Upper lobe of left lung (tissue), 4 donors: ENCODE results near the gene DDX50.

ENCODE experiments used
- EP300 ChIP-seq, 4 donors: sonication (generic); formaldehyde crosslinking; IDR thresholded peaks; one replicate each; pipeline ENCODE4 v1.5.1; 2017; ENCODE audit warnings: antibody characterized with exemption in 4 of 4, control low read depth in 2 of 4
- POLR2AphosphoS5 ChIP-seq, 2 donors: sonication (generic); formaldehyde crosslinking; IDR thresholded peaks; one replicate each; pipeline ENCODE4 v1.5.1; 2017; ENCODE audit warnings: antibody characterized with exemption in 2 of 2
- TF ChIP-seq, protein P1 (sequence below), 6 experiments: fragments of 450-650 bp in 4 of 6; fragments of 200-600 bp in 2 of 6; sonication (generic) in 2 of 6; IDR thresholded peaks; one replicate each; pipeline ENCODE4 v1.5.1; 2016 to 2019; ENCODE audit warnings: antibody characterized with exemption in 6 of 6

DNA sequence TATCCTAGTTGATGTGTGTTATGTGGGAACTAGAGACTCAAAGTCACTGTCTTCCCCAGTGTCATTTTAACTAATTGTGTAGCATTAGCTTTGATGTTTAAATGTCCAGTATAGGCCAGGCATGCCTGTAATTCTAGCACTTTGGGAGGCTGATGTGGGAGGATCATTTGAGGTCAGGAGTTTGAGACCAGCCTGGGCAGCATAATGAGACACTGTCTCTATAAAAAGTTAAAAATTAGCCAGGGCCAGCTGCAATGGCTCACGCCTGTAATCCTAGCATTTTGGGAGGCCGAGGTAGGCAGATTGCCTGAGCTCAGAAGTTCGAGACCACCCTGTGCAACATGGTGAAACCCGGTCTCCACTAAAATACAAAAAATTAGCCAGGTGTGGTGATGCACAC, 24.4 kb downstream of the DDX50 start:
- TF ChIP-seq, protein P1, sequence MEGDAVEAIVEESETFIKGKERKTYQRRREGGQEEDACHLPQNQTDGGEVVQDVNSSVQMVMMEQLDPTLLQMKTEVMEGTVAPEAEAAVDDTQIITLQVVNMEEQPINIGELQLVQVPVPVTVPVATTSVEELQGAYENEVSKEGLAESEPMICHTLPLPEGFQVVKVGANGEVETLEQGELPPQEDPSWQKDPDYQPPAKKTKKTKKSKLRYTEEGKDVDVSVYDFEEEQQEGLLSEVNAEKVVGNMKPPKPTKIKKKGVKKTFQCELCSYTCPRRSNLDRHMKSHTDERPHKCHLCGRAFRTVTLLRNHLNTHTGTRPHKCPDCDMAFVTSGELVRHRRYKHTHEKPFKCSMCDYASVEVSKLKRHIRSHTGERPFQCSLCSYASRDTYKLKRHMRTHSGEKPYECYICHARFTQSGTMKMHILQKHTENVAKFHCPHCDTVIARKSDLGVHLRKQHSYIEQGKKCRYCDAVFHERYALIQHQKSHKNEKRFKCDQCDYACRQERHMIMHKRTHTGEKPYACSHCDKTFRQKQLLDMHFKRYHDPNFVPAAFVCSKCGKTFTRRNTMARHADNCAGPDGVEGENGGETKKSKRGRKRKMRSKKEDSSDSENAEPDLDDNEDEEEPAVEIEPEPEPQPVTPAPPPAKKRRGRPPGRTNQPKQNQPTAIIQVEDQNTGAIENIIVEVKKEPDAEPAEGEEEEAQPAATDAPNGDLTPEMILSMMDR (IDR thresholded peaks at IDR 0.05), result no peak
- TF ChIP-seq EP300 (IDR thresholded peaks at IDR 0.05), result no peak
- no peak for TF ChIP-seq POLR2AphosphoS5 (IDR thresholded peaks at IDR 0.05)
